ENCODE measurements around the gene FGF11. TPM values are rescaled to one million over a fixed set of nuclear protein-coding genes. Genes with fewer than 3 reads are reported as not detected.
A peak's percentile ranks its signal among the peaks of the same experiment; 100 is the strongest.

Gene FGF11
- polyA plus RNA-seq, 1 experiment, result 0.63 TPM

GRCh38 chr17:7403043-7403726, 36.1 kb upstream of the FGF11 start:
- CTCF ChIA-PET, result interaction anchor here (0.6 to 2.4 kb wide), 7 partner anchors 8 to 158 kb away, joined by 3 to 9 read pairs (median 3); partner anchors contain the start of gene SENP3
- DNase-seq (ENCODE audit: low read depth, low spot score), result no peak

GRCh38 chr17:7403727-7403976, 35.7 kb upstream of the FGF11 start:
- peak; percentile 39 for DNase-seq (ENCODE audit: low read depth, low spot score)
- Histone ChIP-seq H3K27ac (ENCODE audit: low read depth, low read length) (peak overlapping the region; percentile 61), H3K9me3 (ENCODE audit: control insufficient read depth, insufficient read depth, low read length) (no peaks in the 10 kb centered on the region), H3K27me3 (ENCODE audit: control insufficient read depth, insufficient read depth, low read length) (no peaks in the 10 kb centered on the region), H3K4me3 (ENCODE audit: low read depth, low read length) (peak overlapping the region; percentile 87)
- TF ChIP-seq, protein P1, sequence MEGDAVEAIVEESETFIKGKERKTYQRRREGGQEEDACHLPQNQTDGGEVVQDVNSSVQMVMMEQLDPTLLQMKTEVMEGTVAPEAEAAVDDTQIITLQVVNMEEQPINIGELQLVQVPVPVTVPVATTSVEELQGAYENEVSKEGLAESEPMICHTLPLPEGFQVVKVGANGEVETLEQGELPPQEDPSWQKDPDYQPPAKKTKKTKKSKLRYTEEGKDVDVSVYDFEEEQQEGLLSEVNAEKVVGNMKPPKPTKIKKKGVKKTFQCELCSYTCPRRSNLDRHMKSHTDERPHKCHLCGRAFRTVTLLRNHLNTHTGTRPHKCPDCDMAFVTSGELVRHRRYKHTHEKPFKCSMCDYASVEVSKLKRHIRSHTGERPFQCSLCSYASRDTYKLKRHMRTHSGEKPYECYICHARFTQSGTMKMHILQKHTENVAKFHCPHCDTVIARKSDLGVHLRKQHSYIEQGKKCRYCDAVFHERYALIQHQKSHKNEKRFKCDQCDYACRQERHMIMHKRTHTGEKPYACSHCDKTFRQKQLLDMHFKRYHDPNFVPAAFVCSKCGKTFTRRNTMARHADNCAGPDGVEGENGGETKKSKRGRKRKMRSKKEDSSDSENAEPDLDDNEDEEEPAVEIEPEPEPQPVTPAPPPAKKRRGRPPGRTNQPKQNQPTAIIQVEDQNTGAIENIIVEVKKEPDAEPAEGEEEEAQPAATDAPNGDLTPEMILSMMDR (IDR thresholded peaks at IDR 0.05; ENCODE audit: low read depth, low read length), result no peak
- ChIA-PET CTCF (interaction anchor here (0.5 to 2.4 kb wide), 11 partner anchors 9 to 706 kb away, joined by 3 to 9 read pairs (median 3); partner anchors contain the start of genes PLSCR3 and SENP3), POLR2A (interaction anchor here (0.6 to 1.9 kb wide), 24 partner anchors 9 to 507 kb away, joined by 3 to 20 read pairs (median 4); partner anchors contain the start of genes DVL2, NEURL4, PLSCR3 and POLR2A)

More at GRCh38 chr17:7403043-7403726, 36.1 kb upstream of the FGF11 start:
- TF ChIP-seq, protein P1 (IDR thresholded peaks at IDR 0.05; ENCODE audit: low read depth, low read length), result no peak
- Histone ChIP-seq H3K9me3 (ENCODE audit: control insufficient read depth, insufficient read depth, low read length) (no peaks in the 10 kb centered on the region), H3K27ac (ENCODE audit: low read depth, low read length) (peak overlapping the region; percentile 61), H3K4me3 (ENCODE audit: low read depth, low read length) (peak overlapping the region; percentile 87), H3K27me3 (ENCODE audit: control insufficient read depth, insufficient read depth, low read length) (no peaks in the 10 kb centered on the region)
- POLR2A ChIA-PET, result interaction anchor here (0.6 to 1.9 kb wide), 12 partner anchors 8 to 507 kb away, joined by 3 to 20 read pairs (median 4); partner anchors contain the start of genes PLSCR3, POLR2A and SPEM2

DNA sequence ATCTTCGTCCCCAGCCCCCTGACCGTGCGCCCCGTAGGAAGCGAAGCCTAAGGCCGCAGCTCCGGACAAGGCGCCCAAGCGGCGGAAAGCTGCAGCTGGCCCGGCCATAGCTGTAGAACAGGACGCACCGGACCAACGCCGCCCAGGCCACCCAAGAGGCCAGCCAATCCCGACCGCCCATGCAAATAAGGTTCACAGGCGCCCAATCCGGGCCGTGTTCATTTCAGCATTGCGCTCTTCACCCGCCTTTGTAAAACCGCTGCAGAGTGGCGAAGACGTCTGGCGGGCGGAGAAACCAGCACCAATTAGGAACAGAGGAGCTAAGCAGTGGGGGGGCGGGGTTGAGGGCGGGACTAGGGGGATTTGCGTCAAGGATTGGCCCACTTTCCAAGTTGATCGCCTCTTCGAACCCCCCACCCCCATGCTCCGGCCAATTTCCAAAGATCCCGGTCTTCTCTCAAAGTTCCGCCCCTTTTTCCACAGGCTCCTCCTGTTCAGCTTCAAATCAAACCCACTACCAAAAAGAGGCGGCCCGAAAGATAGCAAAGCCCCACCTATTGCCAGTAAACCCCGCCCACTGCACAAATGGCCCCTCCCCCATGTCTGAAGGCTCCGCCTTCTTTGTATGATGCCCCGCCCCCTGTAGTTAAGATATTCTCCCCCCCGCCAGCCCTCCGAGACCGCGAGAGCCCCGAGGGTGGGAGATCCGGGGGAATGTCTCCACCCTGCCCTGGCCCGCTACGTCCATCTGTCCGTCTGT, 35.2 kb upstream of the FGF11 start, which contains the start of gene TMEM256:
TMEM256 (minus strand) TSS at position 121 of the 760 bp plus-strand sequence; CDS start at position 108, 13 bp downstream.
- ChIA-PET CTCF (interaction anchor here (0.5 to 2.4 kb wide), 13 partner anchors 9 to 706 kb away, joined by 3 to 9 read pairs (median 3); partner anchors contain the start of genes KCTD11, PLSCR3 and SENP3), POLR2A (interaction anchor here (0.6 to 1.9 kb wide), 26 partner anchors 9 to 806 kb away, joined by 3 to 20 read pairs (median 4); partner anchors contain the start of genes AURKB, CD68, DVL2 and NEURL4)

GRCh38 chr17:7404737-7405349, 34.5 kb upstream of the FGF11 start:
- no peak for DNase-seq (ENCODE audit: low read depth, low spot score)
- POLR2A ChIA-PET, result interaction anchor here (0.6 to 1.8 kb wide), 17 partner anchors 16 to 805 kb away, joined by 3 to 20 read pairs (median 4); partner anchors contain the start of genes AURKB, CD68, DVL2 and NEURL4

More for the DNA sequence above, 35.2 kb upstream of the FGF11 start, which contains the start of gene TMEM256:
- no peaks in the 10 kb centered on the region for H3K27me3 ChIP-seq (ENCODE audit: control insufficient read depth, insufficient read depth, low read length)
- TF ChIP-seq, protein P1 (IDR thresholded peaks at IDR 0.05; ENCODE audit: low read depth, low read length), result 0 out of 2 replicates have a peak, but pooled peaks have one; percentile 1
- peak within 1 kb of the TSS; percentile 87 for H3K4me3 ChIP-seq (ENCODE audit: low read depth, low read length)
- peak; percentile 99 for DNase-seq (ENCODE audit: low read depth, low spot score)
- H3K9me3 ChIP-seq (ENCODE audit: control insufficient read depth, insufficient read depth, low read length), result no peaks in the 10 kb centered on the region
- H3K27ac ChIP-seq (ENCODE audit: low read depth, low read length), result peak within 1 kb of the TSS; percentile 61

More at GRCh38 chr17:7404737-7405349, 34.5 kb upstream of the FGF11 start:
- TF ChIP-seq, protein P1 (IDR thresholded peaks at IDR 0.05; ENCODE audit: low read depth, low read length), result no peak
- peak overlapping the region; percentile 52 for H3K27ac ChIP-seq (ENCODE audit: low read depth, low read length)
- H3K9me3 ChIP-seq (ENCODE audit: control insufficient read depth, insufficient read depth, low read length), result no peaks in the 10 kb centered on the region
- peak overlapping the region; percentile 86 for H3K4me3 ChIP-seq (ENCODE audit: low read depth, low read length)
- H3K27me3 ChIP-seq (ENCODE audit: control insufficient read depth, insufficient read depth, low read length), result no peaks in the 10 kb centered on the region
- CTCF ChIA-PET, result interaction anchor here (0.8 to 1.1 kb wide), 2 partner anchors 52 to 156 kb away, joined by 3 to 9 read pairs; partner anchors contain the start of genes KCTD11 and SENP3

Data from AG04450 (cell line).